Measurements from ENCODE around the gene GATAD2A. TPM values are rescaled to one million over a fixed set of nuclear protein-coding genes. Genes with fewer than 3 reads are reported as not detected.

The GATAD2A gene
- polyA plus RNA-seq, 1 donor (not counting 4 experiments of a cell fraction or from before 2014, with no cell fraction given): 28.4 TPM

GRCh38 chr19:19534556-19535265 lies 129.2 kb downstream of the GATAD2A start:
- TF ChIP-seq EZH2 (IDR thresholded peaks at IDR 0.05; ENCODE audit: low read length) (no peak), CTCF (optimal IDR thresholded peaks at IDR 0.05 in 1 of 3, IDR thresholded peaks at IDR 0.05 in 1 of 3, conservative IDR thresholded peaks at IDR 0.05 in 1 of 3; ENCODE audit: extremely low read depth in 1 of 3, insufficient read depth in 2 of 3, low read length in 3 of 3) (no peak)
- no peak for DNase-seq (ENCODE audit: low read depth, low spot score)
- H4K20me1 ChIP-seq (ENCODE audit: control insufficient read depth, extremely low read depth, insufficient read depth, low read length): no peaks in the 10 kb centered on the region
- H3K4me1 ChIP-seq (ENCODE audit: control insufficient read depth, extremely low read depth, insufficient read depth, low read length): peaks cover 10% of the 10 kb centered on the region
- H3K27me3 ChIP-seq (ENCODE audit: control insufficient read depth, extremely low read depth, insufficient read depth, low read length): peaks cover 26% of the 10 kb centered on the region
- no peaks in the 10 kb centered on the region for H3K79me2 ChIP-seq (ENCODE audit: control insufficient read depth, insufficient read depth, low read length)
- H2AFZ ChIP-seq (ENCODE audit: control insufficient read depth, low read length): no peak overlapping the region
- FAIRE-seq: no peak
- no peak overlapping the region for H3K4me3 ChIP-seq (ENCODE audit: control insufficient read depth in 2 of 3, extremely low read depth in 1 of 3, insufficient read depth in 2 of 3, low read depth in 1 of 3, low read length in 3 of 3)
- H3K9me3 ChIP-seq (ENCODE audit: control insufficient read depth, low read depth, low read length): no peaks in the 10 kb centered on the region
- H3K4me2 ChIP-seq (ENCODE audit: control insufficient read depth, extremely low read depth, insufficient read depth, low read depth, low read length): no peak overlapping the region
- no peak overlapping the region for H3K9ac ChIP-seq (ENCODE audit: control insufficient read depth, extremely low read depth, insufficient read depth, low read length)
- H3K27ac ChIP-seq (ENCODE audit: control insufficient read depth, insufficient read depth, low read length): no peak overlapping the region
- dilution Hi-C loops (cut with MboI; ENCODE audit: extremely low pct_ligation_motif_present, low sequenced_read_pairs): no loop called here
- no peaks in the 10 kb centered on the region for H3K9me1 ChIP-seq (ENCODE audit: control insufficient read depth, extremely low read depth, insufficient read depth, low read length)
- peaks cover 0 to 3% of the 10 kb centered on the region in 2 experiments for H3K36me3 ChIP-seq (ENCODE audit: control insufficient read depth in 2 of 2, extremely low read depth in 1 of 2, insufficient read depth in 2 of 2, low read length in 2 of 2)

GRCh38 chr19:19535311-19536191 lies 130.1 kb downstream of the GATAD2A start:
- no peak overlapping the region for H3K27ac ChIP-seq (ENCODE audit: control insufficient read depth, insufficient read depth, low read length)
- peaks cover 32% of the 10 kb centered on the region for H3K27me3 ChIP-seq (ENCODE audit: control insufficient read depth, extremely low read depth, insufficient read depth, low read length)
- no peaks in the 10 kb centered on the region for H3K79me2 ChIP-seq (ENCODE audit: control insufficient read depth, insufficient read depth, low read length)
- no peaks in the 10 kb centered on the region for H3K9me3 ChIP-seq (ENCODE audit: control insufficient read depth, low read depth, low read length)
- no peak for TF ChIP-seq EZH2 (IDR thresholded peaks at IDR 0.05; ENCODE audit: low read length)
- TF ChIP-seq CTCF (optimal IDR thresholded peaks at IDR 0.05 in 1 of 3, IDR thresholded peaks at IDR 0.05 in 1 of 3, conservative IDR thresholded peaks at IDR 0.05 in 1 of 3; ENCODE audit: extremely low read depth in 1 of 3, insufficient read depth in 2 of 3, low read length in 3 of 3): no peak
- no peaks in the 10 kb centered on the region for H3K9me1 ChIP-seq (ENCODE audit: control insufficient read depth, extremely low read depth, insufficient read depth, low read length)
- FAIRE-seq: no peak
- DNase-seq (ENCODE audit: low read depth, low spot score): no peak
- no peak overlapping the region for H3K9ac ChIP-seq (ENCODE audit: control insufficient read depth, extremely low read depth, insufficient read depth, low read length)
- no peak overlapping the region for H3K4me2 ChIP-seq (ENCODE audit: control insufficient read depth, extremely low read depth, insufficient read depth, low read depth, low read length)
- H3K4me3 ChIP-seq (ENCODE audit: control insufficient read depth in 2 of 3, extremely low read depth in 1 of 3, insufficient read depth in 2 of 3, low read depth in 1 of 3, low read length in 3 of 3): no peak overlapping the region
- H3K36me3 ChIP-seq (ENCODE audit: control insufficient read depth in 2 of 2, extremely low read depth in 1 of 2, insufficient read depth in 2 of 2, low read length in 2 of 2): peaks cover 0 to 3% of the 10 kb centered on the region in 2 experiments
- peaks cover 10% of the 10 kb centered on the region for H3K4me1 ChIP-seq (ENCODE audit: control insufficient read depth, extremely low read depth, insufficient read depth, low read length)
- dilution Hi-C loops (cut with MboI; ENCODE audit: extremely low pct_ligation_motif_present, low sequenced_read_pairs): no loop called here
- no peaks in the 10 kb centered on the region for H4K20me1 ChIP-seq (ENCODE audit: control insufficient read depth, extremely low read depth, insufficient read depth, low read length)
- H2AFZ ChIP-seq (ENCODE audit: control insufficient read depth, low read length): no peak overlapping the region
